GM23248 (cell line): Measurements from ENCODE around the gene METTL27. TPM values are rescaled to one million over a fixed set of nuclear protein-coding genes. Genes with fewer than 3 reads are reported as not detected.

ENCODE experiments used
- DNase-seq: peaks from one replicate; pipeline ENCODE4 v3.0.0-alpha.2; 2015
- H2AFZ ChIP-seq: fragments of 200-600 bp; sonication (generic); 2 replicates; pipeline ENCODE4 v1.6.1; 2016; ENCODE audit warnings: antibody characterized with exemption
- H3F3A ChIP-seq: fragments of 200-600 bp; sonication (generic); 2 replicates; pipeline ENCODE4 v1.6.1; 2016; ENCODE audit warnings: mild to moderate bottlenecking, antibody characterized with exemption, mixed run types; ENCODE audit not compliant: insufficient read depth
- H3K27ac ChIP-seq: fragments of 200-600 bp; sonication (generic); 2 replicates; pipeline ENCODE4 v1.5.1; 2016; ENCODE audit warnings: mild to moderate bottlenecking
- H3K27me3 ChIP-seq: fragments of 200-600 bp; sonication (generic); replicated peaks from 2 replicates; pipeline ENCODE4 v1.6.1; 2016; ENCODE audit warnings: mild to moderate bottlenecking; ENCODE audit not compliant: insufficient read depth
- H3K36me3 ChIP-seq: fragments of 200-600 bp; sonication (generic); 2 replicates; pipeline ENCODE4 v1.6.1; 2016; ENCODE audit warnings: low read depth, mild to moderate bottlenecking
- H3K4me1 ChIP-seq: fragments of 200-600 bp; sonication (generic); 2 replicates; pipeline ENCODE4 v1.6.1; 2016; ENCODE audit warnings: mild to moderate bottlenecking; ENCODE audit not compliant: insufficient read depth
- H3K4me2 ChIP-seq: fragments of 200-600 bp; sonication (generic); one replicate; pipeline ENCODE4 v1.6.1; 2016; ENCODE audit warnings: mild to moderate bottlenecking; ENCODE audit not compliant: unreplicated experiment
- H3K4me3 ChIP-seq: fragments of 200-600 bp; sonication (generic); 2 replicates; pipeline ENCODE4 v1.5.1; 2016; ENCODE audit warnings: mild to moderate bottlenecking
- H3K79me2 ChIP-seq: fragments of 200-600 bp; sonication (generic); 2 replicates; pipeline ENCODE4 v1.6.1; 2016; ENCODE audit warnings: mild to moderate bottlenecking; ENCODE audit not compliant: insufficient read depth
- H3K9ac ChIP-seq: fragments of 200-600 bp; sonication (generic); 2 replicates; pipeline ENCODE4 v1.6.1; 2016; ENCODE audit warnings: mild to moderate bottlenecking
- H3K9me2 ChIP-seq: fragments of 200-600 bp; sonication (generic); 2 replicates; pipeline ENCODE4 v1.6.1; 2016; ENCODE audit warnings: mixed run types, mild to moderate bottlenecking, moderate library complexity; ENCODE audit not compliant: insufficient read depth
- H3K9me3 ChIP-seq: fragments of 200-600 bp; sonication (generic); one replicate; pipeline ENCODE4 v1.6.1; 2017; ENCODE audit warnings: low read depth
- H4K20me1 ChIP-seq: fragments of 200-600 bp; sonication (generic); 2 replicates; pipeline ENCODE4 v1.6.0; 2016; ENCODE audit not compliant: insufficient read depth
- EZH2 ChIP-seq: fragments of 200-600 bp; sonication (generic); IDR thresholded peaks from 2 replicates; pipeline ENCODE4 v1.6.1; 2018; ENCODE audit warnings: antibody characterized with exemption, mild to moderate bottlenecking; ENCODE audit not compliant: insufficient read depth, poor library complexity, severe bottlenecking
- EZH2phosphoT487 ChIP-seq: fragments of 200-600 bp; sonication (generic); IDR thresholded peaks from 2 replicates; pipeline ENCODE4 v1.6.1; 2018; ENCODE audit warnings: antibody characterized with exemption, moderate library complexity, mild to moderate bottlenecking, low read depth; ENCODE audit not compliant: insufficient read depth
- WGBS, 2 experiments: methylation state at CpG; one replicate each; pipeline ENCODE4 v1.1.6; 2015 to 2017; ENCODE audit warnings: low lambda C conversion rate in 2 of 2, low coverage in 1 of 2; ENCODE audit errors: missing lambda C conversion rate in 2 of 2; 5-methylcytosine and 5-hydroxymethylcytosine counted together
- in situ Hi-C: fragments of 300-500 bp; cut with MboI; formaldehyde crosslinking; loops from 2 replicates; pipeline ENCODE4 v1.15.0; 2020
- polyA plus RNA-seq: library from polyadenylated mRNA; unstranded; fragments of >200 nt; fragmentation: Nextera tagmentation; extraction: Ambion mirVana; gene quantifications from 2 replicates; pipeline ENCODE4 v1.2.1, GENCODE V29; 2016
- total RNA-seq: library from RNA; depleted of rRNA; stranded (reverse); fragments of >200 nt; shearing (Covaris generic); gene quantifications from 2 replicates; pipeline ENCODE4 v1.2.3, GENCODE V29; 2014

METTL27 gene
- total and polyA plus RNA-seq, 2 experiments from 2014 or later, result 5.3 to 6.5 TPM

GRCh38 chr7:73876973-73877372 is 34.7 kb upstream of the METTL27 start:
- H3K27me3 ChIP-seq, result no peaks in the 10 kb centered on the region
- WGBS, 2 experiments, result 85 to 87% methylated on average over 12 of the region's 12 CpGs
- no peak for DNase-seq
- H3K36me3 ChIP-seq, result no peaks in the 10 kb centered on the region
- H2AFZ ChIP-seq, result no peak overlapping the region
- no peaks in the 10 kb centered on the region for H3K79me2 ChIP-seq
- peaks cover 23% of the 10 kb centered on the region for H3K4me1 ChIP-seq
- no peak overlapping the region for H3K9ac ChIP-seq
- peaks cover 12% of the 10 kb centered on the region for H3F3A ChIP-seq
- H4K20me1 ChIP-seq, result no peaks in the 10 kb centered on the region
- in situ Hi-C loops, result loop anchor here (5.0 to 10.0 kb wide), 2 partner anchors 148 to 310 kb away; partner anchors contain the start of gene ELN
- no peak overlapping the region for H3K4me3 ChIP-seq
- H3K9me2 ChIP-seq, result no peaks in the 10 kb centered on the region
- H3K4me2 ChIP-seq, result no peak overlapping the region
- no peak overlapping the region for H3K27ac ChIP-seq
- no peak for TF ChIP-seq EZH2phosphoT487
- no peak for TF ChIP-seq EZH2
- no peaks in the 10 kb centered on the region for H3K9me3 ChIP-seq

- H3K4me1 ChIP-seq, result peaks cover 21% of the 10 kb centered on the region
- no peak overlapping the region for H3K9ac ChIP-seq
- 98% methylated on average over 8 of the region's 8 CpGs for WGBS, 2 experiments
- no peak overlapping the region for H3K27ac ChIP-seq
- in situ Hi-C loops, result loop anchor here (5.0 to 10.0 kb wide), 2 partner anchors 148 to 311 kb away; partner anchors contain the start of gene ELN
- no peak for TF ChIP-seq EZH2
- TF ChIP-seq EZH2phosphoT487, result no peak
- H4K20me1 ChIP-seq, result no peaks in the 10 kb centered on the region
- no peaks in the 10 kb centered on the region for H3K9me3 ChIP-seq
- H3K4me2 ChIP-seq, result no peak overlapping the region
- H2AFZ ChIP-seq, result no peak overlapping the region
- H3K79me2 ChIP-seq, result no peaks in the 10 kb centered on the region
- no peak for DNase-seq
- no peak overlapping the region for H3K4me3 ChIP-seq
- H3K9me2 ChIP-seq, result no peaks in the 10 kb centered on the region
- H3K27me3 ChIP-seq, result no peaks in the 10 kb centered on the region
- H3F3A ChIP-seq, result peaks cover 12% of the 10 kb centered on the region
- H3K36me3 ChIP-seq, result no peaks in the 10 kb centered on the region
These were observed 34.0 kb upstream of the METTL27 start for GRCh38 chr7:73876361-73876760.

GRCh38 chr7:73872056-73872908 is 30.0 kb upstream of the METTL27 start:
- H3K4me3 ChIP-seq, result no peak overlapping the region
- no peak overlapping the region for H3K27ac ChIP-seq
- 0 out of 2 replicates have a peak, but pooled peaks cover 4% of the 10 kb centered on the region for H3F3A ChIP-seq
- in situ Hi-C loops, result loop anchor here (10.0 to 25.0 kb wide), 3 partner anchors 153 to 515 kb away; partner anchors contain the start of genes ELN and MLXIPL
- H3K36me3 ChIP-seq, result no peaks in the 10 kb centered on the region
- DNase-seq, result no peak
- H3K4me1 ChIP-seq, result no peaks in the 10 kb centered on the region
- no peaks in the 10 kb centered on the region for H3K9me3 ChIP-seq
- WGBS, 2 experiments, result 37 to 52% methylated on average over 12 to 13 of the region's 13 CpGs
- no peaks in the 10 kb centered on the region for H3K79me2 ChIP-seq
- H3K9me2 ChIP-seq, result no peaks in the 10 kb centered on the region
- H3K4me2 ChIP-seq, result no peak overlapping the region
- H3K27me3 ChIP-seq, result no peaks in the 10 kb centered on the region
- TF ChIP-seq EZH2phosphoT487, result no peak
- TF ChIP-seq EZH2, result no peak
- H4K20me1 ChIP-seq, result no peaks in the 10 kb centered on the region
- H3K9ac ChIP-seq, result no peak overlapping the region
- no peak overlapping the region for H2AFZ ChIP-seq

- H3K79me2 ChIP-seq, result no peaks in the 10 kb centered on the region
- no peak overlapping the region for H3K9ac ChIP-seq
- H3K4me2 ChIP-seq, result no peak overlapping the region
- 0 out of 2 replicates have a peak, but pooled peaks cover 4% of the 10 kb centered on the region for H3F3A ChIP-seq
- 53 to 56% methylated on average over 20 of the region's 20 CpGs for WGBS, 2 experiments
- H4K20me1 ChIP-seq, result no peaks in the 10 kb centered on the region
- H3K9me3 ChIP-seq, result no peaks in the 10 kb centered on the region
- DNase-seq, result no peak
- H3K27me3 ChIP-seq, result no peaks in the 10 kb centered on the region
- H3K4me1 ChIP-seq, result no peaks in the 10 kb centered on the region
- H3K9me2 ChIP-seq, result no peaks in the 10 kb centered on the region
- H3K36me3 ChIP-seq, result no peaks in the 10 kb centered on the region
- H2AFZ ChIP-seq, result no peak overlapping the region
- TF ChIP-seq EZH2phosphoT487 (no peak), EZH2 (no peak)
- H3K4me3 ChIP-seq, result no peak overlapping the region
- in situ Hi-C loops, result loop anchor here (10.0 to 25.0 kb wide), 3 partner anchors 153 to 516 kb away; partner anchors contain the start of genes ELN and MLXIPL
- H3K27ac ChIP-seq, result no peak overlapping the region
These were observed 29.1 kb upstream of the METTL27 start for GRCh38 chr7:73871163-73872011.
